Keratinocyte (primary cell): ENCODE measurements around the gene LLCFC1.

ENCODE experiments used
- EZH2 ChIP-seq: IDR thresholded peaks from one replicate; pipeline ENCODE4 v1.6.1; 2012; ENCODE audit warnings: inconsistent platforms, mild to moderate bottlenecking, low read length, moderate library complexity
- TF ChIP-seq, protein P1 (sequence below), 3 experiments: IDR thresholded peaks in 1 of 3; conservative IDR thresholded peaks in 1 of 3; optimal IDR thresholded peaks in 1 of 3; 2 replicates in 2 of 3; 3 replicates in 1 of 3; pipeline versions ENCODE3 to v1.5.1; 2011; ENCODE audit warnings: low read length in 3 of 3, mild to moderate bottlenecking in 3 of 3, moderate library complexity in 2 of 3, control low read depth in 1 of 3, inconsistent platforms in 1 of 3; ENCODE audit not compliant: insufficient read depth in 2 of 3; ENCODE audit errors: extremely low read depth in 1 of 3

DNA sequence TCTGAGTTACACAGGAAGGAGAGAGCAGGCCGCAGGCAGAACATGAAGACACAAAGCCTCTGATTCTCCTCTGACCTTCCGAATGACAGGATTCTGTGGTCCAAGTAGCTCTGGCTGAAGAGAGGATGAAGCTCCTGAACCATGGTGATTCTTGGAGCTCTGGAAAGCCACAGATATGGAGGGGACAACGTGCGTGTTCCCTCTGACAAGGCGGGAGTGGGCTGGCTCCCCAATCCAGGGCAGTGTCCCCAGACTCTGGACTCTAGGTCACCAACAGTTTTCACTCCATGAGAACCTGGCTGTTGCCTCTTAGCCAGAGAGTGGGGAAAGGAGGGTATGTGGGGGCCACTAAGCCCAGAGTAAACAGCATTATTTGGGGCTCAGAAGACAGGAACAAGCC, 46.3 kb upstream of the LLCFC1 start:
- TF ChIP-seq, protein P1, sequence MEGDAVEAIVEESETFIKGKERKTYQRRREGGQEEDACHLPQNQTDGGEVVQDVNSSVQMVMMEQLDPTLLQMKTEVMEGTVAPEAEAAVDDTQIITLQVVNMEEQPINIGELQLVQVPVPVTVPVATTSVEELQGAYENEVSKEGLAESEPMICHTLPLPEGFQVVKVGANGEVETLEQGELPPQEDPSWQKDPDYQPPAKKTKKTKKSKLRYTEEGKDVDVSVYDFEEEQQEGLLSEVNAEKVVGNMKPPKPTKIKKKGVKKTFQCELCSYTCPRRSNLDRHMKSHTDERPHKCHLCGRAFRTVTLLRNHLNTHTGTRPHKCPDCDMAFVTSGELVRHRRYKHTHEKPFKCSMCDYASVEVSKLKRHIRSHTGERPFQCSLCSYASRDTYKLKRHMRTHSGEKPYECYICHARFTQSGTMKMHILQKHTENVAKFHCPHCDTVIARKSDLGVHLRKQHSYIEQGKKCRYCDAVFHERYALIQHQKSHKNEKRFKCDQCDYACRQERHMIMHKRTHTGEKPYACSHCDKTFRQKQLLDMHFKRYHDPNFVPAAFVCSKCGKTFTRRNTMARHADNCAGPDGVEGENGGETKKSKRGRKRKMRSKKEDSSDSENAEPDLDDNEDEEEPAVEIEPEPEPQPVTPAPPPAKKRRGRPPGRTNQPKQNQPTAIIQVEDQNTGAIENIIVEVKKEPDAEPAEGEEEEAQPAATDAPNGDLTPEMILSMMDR (optimal IDR thresholded peaks at IDR 0.05 in 1 of 3, IDR thresholded peaks at IDR 0.05 in 1 of 3, conservative IDR thresholded peaks at IDR 0.05 in 1 of 3; ENCODE audit: extremely low read depth in 1 of 3, insufficient read depth in 2 of 3, low read length in 3 of 3) = no peak
- no peak for TF ChIP-seq EZH2
